H1 (cell line): ENCODE measurements around the gene RERE.

ENCODE experiments used
- POLR2A ChIP-seq, 2 experiments: IDR thresholded peaks; 1 replicate in 1 of 2; 2 replicates in 1 of 2; pipeline ENCODE4 v1.6.1; 2011; ENCODE audit warnings: low read depth in 2 of 2, low read length in 2 of 2, mild to moderate bottlenecking in 2 of 2; ENCODE audit errors: control extremely low read depth in 1 of 2
- POLR2AphosphoS5 ChIP-seq: IDR thresholded peaks from 2 replicates; pipeline ENCODE4 v1.6.1; 2011; ENCODE audit warnings: low read depth, low read length
- TBP ChIP-seq: IDR thresholded peaks from 2 replicates; pipeline ENCODE4 v1.6.1; 2011; ENCODE audit warnings: low read depth, low read length, improper control_type of control experiment
- TEAD4 ChIP-seq: IDR thresholded peaks from 2 replicates; pipeline ENCODE4 v1.6.1; 2012; ENCODE audit warnings: low read depth, low read length, inconsistent platforms, mixed read lengths
- TF ChIP-seq, protein P1 (sequence below), 3 experiments: IDR thresholded peaks; 1 replicate in 2 of 3; 2 replicates in 1 of 3; pipeline versions ENCODE4 v1.5.1 to v1.6.1; 2011; ENCODE audit warnings: low read length in 3 of 3, mild to moderate bottlenecking in 3 of 3, inconsistent platforms in 2 of 3, low read depth in 1 of 3, moderate library complexity in 1 of 3; ENCODE audit not compliant: insufficient read depth in 1 of 3; ENCODE audit errors: control extremely low read depth in 1 of 3
- TF ChIP-seq, protein P2 (sequence below): IDR thresholded peaks from 2 replicates; pipeline ENCODE4 v1.6.1; 2011; ENCODE audit warnings: low read length, improper control_type of control experiment

DNA sequence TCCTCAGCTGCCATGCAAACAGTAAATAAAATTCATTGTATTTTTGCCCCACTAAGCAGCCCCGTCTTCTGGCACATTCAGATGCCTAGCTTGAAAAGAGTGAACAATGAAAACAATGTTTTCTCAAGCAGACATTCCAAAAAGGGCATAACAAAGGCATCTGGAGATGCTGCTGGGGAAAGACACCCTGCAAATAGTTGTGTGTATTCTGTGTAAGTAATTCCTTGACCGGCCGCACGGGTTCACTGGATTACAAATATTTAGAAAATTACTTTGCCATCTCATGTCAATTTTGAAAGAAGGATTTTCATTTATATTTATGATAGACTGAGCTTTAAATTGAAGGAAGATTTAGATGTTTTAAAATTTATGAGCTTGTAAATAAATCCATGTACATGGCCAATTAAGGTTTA lies 357.3 kb downstream of the RERE start:
- TF ChIP-seq TEAD4 (peak; percentile 81; the same call in 1 of the 2 replicates), POLR2A (IDR thresholded peaks at IDR 0.05; ENCODE audit: control extremely low read depth in 1 of 2, low read depth in 2 of 2, low read length in 2 of 2) (no peak), TBP (no peak), POLR2AphosphoS5 (no peak)
- TF ChIP-seq, protein P1, sequence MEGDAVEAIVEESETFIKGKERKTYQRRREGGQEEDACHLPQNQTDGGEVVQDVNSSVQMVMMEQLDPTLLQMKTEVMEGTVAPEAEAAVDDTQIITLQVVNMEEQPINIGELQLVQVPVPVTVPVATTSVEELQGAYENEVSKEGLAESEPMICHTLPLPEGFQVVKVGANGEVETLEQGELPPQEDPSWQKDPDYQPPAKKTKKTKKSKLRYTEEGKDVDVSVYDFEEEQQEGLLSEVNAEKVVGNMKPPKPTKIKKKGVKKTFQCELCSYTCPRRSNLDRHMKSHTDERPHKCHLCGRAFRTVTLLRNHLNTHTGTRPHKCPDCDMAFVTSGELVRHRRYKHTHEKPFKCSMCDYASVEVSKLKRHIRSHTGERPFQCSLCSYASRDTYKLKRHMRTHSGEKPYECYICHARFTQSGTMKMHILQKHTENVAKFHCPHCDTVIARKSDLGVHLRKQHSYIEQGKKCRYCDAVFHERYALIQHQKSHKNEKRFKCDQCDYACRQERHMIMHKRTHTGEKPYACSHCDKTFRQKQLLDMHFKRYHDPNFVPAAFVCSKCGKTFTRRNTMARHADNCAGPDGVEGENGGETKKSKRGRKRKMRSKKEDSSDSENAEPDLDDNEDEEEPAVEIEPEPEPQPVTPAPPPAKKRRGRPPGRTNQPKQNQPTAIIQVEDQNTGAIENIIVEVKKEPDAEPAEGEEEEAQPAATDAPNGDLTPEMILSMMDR (IDR thresholded peaks at IDR 0.05; ENCODE audit: control extremely low read depth in 1 of 3, insufficient read depth in 1 of 3, low read depth in 1 of 3, low read length in 3 of 3) = peak in 1 of 3 experiments; percentile 22; a peak in 1 of 4 replicates
- TF ChIP-seq, protein P2, sequence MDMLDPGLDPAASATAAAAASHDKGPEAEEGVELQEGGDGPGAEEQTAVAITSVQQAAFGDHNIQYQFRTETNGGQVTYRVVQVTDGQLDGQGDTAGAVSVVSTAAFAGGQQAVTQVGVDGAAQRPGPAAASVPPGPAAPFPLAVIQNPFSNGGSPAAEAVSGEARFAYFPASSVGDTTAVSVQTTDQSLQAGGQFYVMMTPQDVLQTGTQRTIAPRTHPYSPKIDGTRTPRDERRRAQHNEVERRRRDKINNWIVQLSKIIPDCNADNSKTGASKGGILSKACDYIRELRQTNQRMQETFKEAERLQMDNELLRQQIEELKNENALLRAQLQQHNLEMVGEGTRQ = no peak
